GM19193 (cell line): Measurements from ENCODE around the gene ARHGAP45.

Source experiments
- POLR2A ChIP-seq: IDR thresholded peaks from 4 replicates; pipeline ENCODE4 v1.6.1; 2011; ENCODE audit not compliant: insufficient read depth, insufficient read length; ENCODE audit errors: extremely low read depth

Gene ARHGAP45

GRCh38 chr19:1057176-1057855 lies 9.7 kb upstream of the ARHGAP45 start:
- no peak for TF ChIP-seq POLR2A

- TF ChIP-seq POLR2A, result no peak
Observed at GRCh38 chr19:1058112-1058511, 8.9 kb upstream of the ARHGAP45 start.

- no peak for TF ChIP-seq POLR2A
Observed at GRCh38 chr19:1060689-1061088, 6.3 kb upstream of the ARHGAP45 start.

- no peak for TF ChIP-seq POLR2A
Observed at GRCh38 chr19:1061987-1062386, 5.0 kb upstream of the ARHGAP45 start.

GRCh38 chr19:1062387-1063029 lies 4.5 kb upstream of the ARHGAP45 start:
- TF ChIP-seq POLR2A, result no peak

- TF ChIP-seq POLR2A, result no peak
Observed at GRCh38 chr19:1063030-1063908, 3.7 kb upstream of the ARHGAP45 start.

- no peak for TF ChIP-seq POLR2A
Observed at GRCh38 chr19:1063909-1064660, 2.9 kb upstream of the ARHGAP45 start.

- no peak for TF ChIP-seq POLR2A
Observed at GRCh38 chr19:1064661-1065605, 2.0 kb upstream of the ARHGAP45 start.

GRCh38 chr19:1065606-1066109 lies 1.3 kb upstream of the ARHGAP45 start:
- TF ChIP-seq POLR2A, result no peak

GRCh38 chr19:1066251-1066747 lies 668 bp upstream of the ARHGAP45 start:
- no peak for TF ChIP-seq POLR2A

- TF ChIP-seq POLR2A, result peak; percentile 4
Observed at GRCh38 chr19:1067341-1067957, 482 bp downstream of the ARHGAP45 start.

- no peak for TF ChIP-seq POLR2A
Observed at GRCh38 chr19:1068009-1069001, 1.3 kb downstream of the ARHGAP45 start.
